Measurements from ENCODE around the gene TMEM131L.

GRCh38 chr4:153684971-153685371 lies 218.8 kb downstream of the TMEM131L start:
- TF ChIP-seq POLR2A (IDR thresholded peaks at IDR 0.05; ENCODE audit: low read depth, low read length) (no peak), TAF1 (IDR thresholded peaks at IDR 0.05; ENCODE audit: borderline replicate concordance, low read depth, low read length) (no peak)

Measured in GM12892 (cell line).